Nephron progenitor cell (in vitro differentiated cells): ENCODE measurements around the gene TMPRSS11A.

Experiments
- DNase-seq: peaks from one replicate; pipeline ENCODE4 v3.0.0; 2021
- H3K27ac Mint-ChIP-seq: 2 replicates; pipeline ENCODE4 v1.8.0; 2021; ENCODE audit warnings: mild to moderate bottlenecking, moderate library complexity, mixed read lengths
- H3K27me3 Mint-ChIP-seq: 2 replicates; pipeline ENCODE4 v1.8.0; 2021; ENCODE audit warnings: mild to moderate bottlenecking, low read depth, mixed read lengths; ENCODE audit not compliant: poor library complexity
- H3K36me3 Mint-ChIP-seq: 2 replicates; pipeline ENCODE4 v1.8.0; 2021; ENCODE audit warnings: low read depth, mixed read lengths
- H3K4me1 Mint-ChIP-seq: 2 replicates; pipeline ENCODE4 v1.8.0; 2021; ENCODE audit warnings: mixed read lengths
- H3K4me3 Mint-ChIP-seq: 2 replicates; pipeline ENCODE4 v1.8.0; 2021; ENCODE audit warnings: mild to moderate bottlenecking, moderate library complexity, mixed read lengths
- H3K9me3 Mint-ChIP-seq: 2 replicates; pipeline ENCODE4 v1.8.0; 2021; ENCODE audit warnings: mild to moderate bottlenecking, moderate library complexity, mixed read lengths
- CTCF ChIP-seq: fragments of 200-600 bp; sonication (generic); IDR thresholded peaks from 2 replicates; pipeline ENCODE4 v1.5.0; 2021; ENCODE audit warnings: antibody characterized with exemption

The TMPRSS11A gene

GRCh38 chr4:67935888-67936287 is 27.4 kb downstream of the TMPRSS11A start:
- Mint-ChIP-seq H3K4me3 (no peak overlapping the region), H3K36me3 (no peaks in the 10 kb centered on the region), H3K4me1 (no peaks in the 10 kb centered on the region), H3K27me3 (no peaks in the 10 kb centered on the region), H3K9me3 (peaks cover 15% of the 10 kb centered on the region), H3K27ac (no peak overlapping the region)
- no peak for TF ChIP-seq CTCF
- DNase-seq = no peak

- H3K27me3 Mint-ChIP-seq = no peaks in the 10 kb centered on the region
- H3K36me3 Mint-ChIP-seq = no peaks in the 10 kb centered on the region
- TF ChIP-seq CTCF = no peak
- H3K27ac Mint-ChIP-seq = no peak overlapping the region
- peaks cover 15% of the 10 kb centered on the region for H3K9me3 Mint-ChIP-seq
- no peak overlapping the region for H3K4me3 Mint-ChIP-seq
- no peak for DNase-seq
- no peaks in the 10 kb centered on the region for H3K4me1 Mint-ChIP-seq
Measured at GRCh38 chr4:67934628-67935027, 28.7 kb downstream of the TMPRSS11A start.

GRCh38 chr4:67933755-67934154 is 29.5 kb downstream of the TMPRSS11A start:
- no peak overlapping the region for H3K27ac Mint-ChIP-seq
- H3K36me3 Mint-ChIP-seq = no peaks in the 10 kb centered on the region
- H3K4me3 Mint-ChIP-seq = no peak overlapping the region
- DNase-seq = no peak
- no peaks in the 10 kb centered on the region for H3K27me3 Mint-ChIP-seq
- peaks cover under 1% of the 10 kb centered on the region for H3K4me1 Mint-ChIP-seq
- TF ChIP-seq CTCF = no peak
- H3K9me3 Mint-ChIP-seq = peaks cover 8% of the 10 kb centered on the region

- Mint-ChIP-seq H3K9me3 (peaks cover 1% of the 10 kb centered on the region), H3K4me3 (no peak overlapping the region), H3K4me1 (peaks cover 5% of the 10 kb centered on the region), H3K27ac (no peak overlapping the region), H3K36me3 (no peaks in the 10 kb centered on the region), H3K27me3 (no peaks in the 10 kb centered on the region)
- no peak for DNase-seq
- TF ChIP-seq CTCF = no peak
Measured at GRCh38 chr4:67933038-67933437, 30.3 kb downstream of the TMPRSS11A start.

- no peak for DNase-seq
- no peak for TF ChIP-seq CTCF
- H3K27me3 Mint-ChIP-seq = no peaks in the 10 kb centered on the region
- no peaks in the 10 kb centered on the region for H3K36me3 Mint-ChIP-seq
- H3K4me1 Mint-ChIP-seq = peaks cover 5% of the 10 kb centered on the region
- H3K27ac Mint-ChIP-seq = no peak overlapping the region
- H3K4me3 Mint-ChIP-seq = no peak overlapping the region
- H3K9me3 Mint-ChIP-seq = no peaks in the 10 kb centered on the region
Measured at GRCh38 chr4:67931256-67931655, 32.0 kb downstream of the TMPRSS11A start.

GRCh38 chr4:67929426-67929825 is 33.9 kb downstream of the TMPRSS11A start:
- Mint-ChIP-seq H3K27me3 (no peaks in the 10 kb centered on the region), H3K27ac (no peak overlapping the region), H3K36me3 (no peaks in the 10 kb centered on the region), H3K4me3 (no peak overlapping the region), H3K4me1 (peaks cover 5% of the 10 kb centered on the region), H3K9me3 (peaks cover 1% of the 10 kb centered on the region)
- no peak for DNase-seq
- no peak for TF ChIP-seq CTCF
